22Rv1 (cell line): ENCODE measurements around the gene VIM.

ENCODE experiments used
- H3K27ac ChIP-seq: fragments of 450-650 bp; 2 replicates; pipeline ENCODE4 v1.5.1; 2017
- CTCF ChIP-seq: fragments of 450-650 bp; IDR thresholded peaks from 2 replicates; pipeline ENCODE4 v1.5.1; 2017; ENCODE audit warnings: mild to moderate bottlenecking
- ZFX ChIP-seq: fragments of 450-650 bp; IDR thresholded peaks from 2 replicates; pipeline ENCODE4 v1.6.1; 2017; ENCODE audit warnings: antibody characterized with exemption, borderline replicate concordance

VIM gene

GRCh38 chr10:17190602-17191001 is 37.4 kb upstream of the VIM start:
- TF ChIP-seq ZFX: no peak
- TF ChIP-seq CTCF: no peak
- H3K27ac ChIP-seq: no peak overlapping the region

GRCh38 chr10:17195083-17195482 is 33.0 kb upstream of the VIM start:
- no peak overlapping the region for H3K27ac ChIP-seq
- TF ChIP-seq CTCF (no peak), ZFX (no peak)

GRCh38 chr10:17196045-17196444 is 32.0 kb upstream of the VIM start:
- no peak for TF ChIP-seq ZFX
- H3K27ac ChIP-seq: no peak overlapping the region

- no peak for TF ChIP-seq ZFX
- no peak for TF ChIP-seq CTCF
- no peak overlapping the region for H3K27ac ChIP-seq
These were observed 31.5 kb upstream of the VIM start for GRCh38 chr10:17196573-17196972.

- TF ChIP-seq CTCF (no peak), ZFX (no peak)
- H3K27ac ChIP-seq: peak overlapping the region; percentile 85
These were observed 28.7 kb upstream of the VIM start for GRCh38 chr10:17199351-17199804.

- peak overlapping the region; percentile 85 for H3K27ac ChIP-seq
- TF ChIP-seq ZFX (no peak), CTCF (no peak)
These were observed 27.8 kb upstream of the VIM start for GRCh38 chr10:17200001-17200911.

GRCh38 chr10:17200912-17201793 is 26.9 kb upstream of the VIM start, which contains the start of gene TRDMT1:
TRDMT1 (minus strand) TSS chr10:17201672; CDS start chr10:17201634, 38 bp downstream.
- TF ChIP-seq CTCF (peak; percentile 25; the same call in 1 of the 2 replicates), ZFX (peak; percentile 98)
- H3K27ac ChIP-seq: peak within 1 kb of the TSS; percentile 85
